IMR-90 (cell line): Measurements from ENCODE around the gene PCYT2. TPM values are rescaled to one million over a fixed set of nuclear protein-coding genes. Genes with fewer than 3 reads are reported as not detected.

Experiments
- ATAC-seq: fragments of 200-7000 bp; cut with Tn5 transposase; 2 replicates; pipeline ENCODE4 v1.9.1; 2020; ENCODE audit warnings: low read depth, mild to moderate bottlenecking, moderate library complexity
- BruUV-seq: library from RNA; stranded (reverse); fragments of 400-500 nt; replicated peaks from 2 replicates; lab custom pipeline; 2021; lab: Mats Ljungman, UMichigan
- CTCF ChIA-PET: fragments of 300-600 bp; formaldehyde crosslinking; extraction: SDS; loops from one replicate; lab custom pipeline; 2021; ENCODE audit warnings: antibody characterized with exemption; lab: Yijun Ruan, JAX
- POLR2A ChIA-PET: fragments of 300-600 bp; sonication (Branson Sonifier 250); formaldehyde crosslinking; loops from one replicate; lab custom pipeline; 2022; ENCODE audit warnings: antibody characterized with exemption; ENCODE audit not compliant: unreplicated experiment; lab: Charles Lee
- DNase-seq: peaks from one replicate; pipeline ENCODE4 v3.0.0; 2013
- H2AFZ ChIP-seq: replicated peaks from 2 replicates; pipeline ENCODE3; 2013; ENCODE audit warnings: low read length, mild to moderate bottlenecking; ENCODE audit not compliant: poor library complexity
- H2AK5ac ChIP-seq: 2 replicates; pipeline ENCODE4 v1.6.1; 2013; ENCODE audit warnings: low read depth, low read length, inconsistent platforms
- H2AK9ac ChIP-seq: replicated peaks from 2 replicates; pipeline ENCODE3; 2013; ENCODE audit warnings: mild to moderate bottlenecking, low read depth, low read length, moderate library complexity; ENCODE audit not compliant: poor library complexity
- H2BK120ac ChIP-seq: 2 replicates; pipeline ENCODE4 v1.6.1; 2013; ENCODE audit warnings: low read depth, low read length, inconsistent platforms
- H2BK15ac ChIP-seq: 3 replicates; pipeline ENCODE4 v1.6.1; 2013; ENCODE audit warnings: low read depth, low read length, inconsistent platforms
- H2BK20ac ChIP-seq: 2 replicates; pipeline ENCODE4 v1.6.1; 2013; ENCODE audit warnings: low read depth, mild to moderate bottlenecking, inconsistent platforms, low read length, moderate library complexity
- H2BK5ac ChIP-seq: 2 replicates; pipeline ENCODE4 v1.6.1; 2013; ENCODE audit warnings: mild to moderate bottlenecking, low read depth, low read length, inconsistent platforms; ENCODE audit not compliant: poor library complexity, severe bottlenecking
- H3K14ac ChIP-seq: replicated peaks from 2 replicates; pipeline ENCODE4 v1.6.1; 2013; ENCODE audit warnings: low read depth, low read length, inconsistent platforms
- H3K18ac ChIP-seq: 2 replicates; pipeline ENCODE4 v1.6.1; 2013; ENCODE audit warnings: low read depth, low read length, control low read depth
- H3K23ac ChIP-seq: 2 replicates; pipeline ENCODE4 v1.6.1; 2013; ENCODE audit warnings: low read depth, low read length, inconsistent platforms
- H3K27ac ChIP-seq: 2 replicates; pipeline ENCODE4 v1.5.1; 2013; ENCODE audit warnings: mild to moderate bottlenecking, control low read depth, low read length; ENCODE audit not compliant: insufficient read depth
- H3K27me3 ChIP-seq: 2 replicates; pipeline ENCODE4 v1.6.1; 2013; ENCODE audit warnings: low read length; ENCODE audit not compliant: control insufficient read depth, insufficient read depth
- H3K36me3 ChIP-seq: 2 replicates; pipeline ENCODE4 v1.6.1; 2013; ENCODE audit warnings: low read length, mixed read lengths; ENCODE audit not compliant: control insufficient read depth, insufficient read depth
- H3K4ac ChIP-seq: 2 replicates; pipeline ENCODE4 v1.6.1; 2013; ENCODE audit warnings: low read depth, low read length, inconsistent platforms
- H3K4me1 ChIP-seq: 2 replicates; pipeline ENCODE4 v1.6.1; 2013; ENCODE audit warnings: low read length, mixed read lengths; ENCODE audit not compliant: control insufficient read depth, insufficient read depth
- H3K4me2 ChIP-seq: 2 replicates; pipeline ENCODE4 v1.6.1; 2013; ENCODE audit warnings: low read depth, mild to moderate bottlenecking, control low read depth, low read length, moderate library complexity
- H3K4me3 ChIP-seq: 2 replicates; pipeline ENCODE4 v1.5.1; 2013; ENCODE audit warnings: low read depth, mild to moderate bottlenecking, control low read depth, low read length, moderate library complexity; ENCODE audit not compliant: insufficient read depth
- H3K56ac ChIP-seq: 2 replicates; pipeline ENCODE4 v1.6.1; 2013; ENCODE audit warnings: low read length, inconsistent platforms; ENCODE audit not compliant: insufficient read depth; ENCODE audit errors: extremely low read depth
- H3K79me1 ChIP-seq, 2 experiments: 2 replicates each; pipeline ENCODE4 v1.6.1; 2013; ENCODE audit warnings: low read length in 2 of 2, inconsistent platforms in 1 of 2, low read depth in 1 of 2
- H3K9ac ChIP-seq: 2 replicates; pipeline ENCODE4 v1.6.1; 2013; ENCODE audit warnings: low read depth, low read length, control low read depth
- H3K9me1 ChIP-seq: 2 replicates; pipeline ENCODE4 v1.6.1; 2013; ENCODE audit warnings: low read length, inconsistent platforms; ENCODE audit not compliant: insufficient read depth
- H3K9me3 ChIP-seq: 2 replicates; pipeline ENCODE4 v1.6.1; 2013; ENCODE audit warnings: low read length; ENCODE audit not compliant: control insufficient read depth, insufficient read depth
- H4K20me1 ChIP-seq: 2 replicates; pipeline ENCODE4 v1.6.1; 2013; ENCODE audit warnings: low read length, inconsistent platforms; ENCODE audit not compliant: insufficient read depth
- H4K5ac ChIP-seq: 2 replicates; pipeline ENCODE4 v1.6.1; 2013; ENCODE audit warnings: mild to moderate bottlenecking, low read depth, low read length, control low read depth
- H4K8ac ChIP-seq, 2 experiments: 2 replicates each; pipeline ENCODE4 v1.6.1; 2013; ENCODE audit warnings: low read depth in 2 of 2, low read length in 2 of 2, control low read depth in 1 of 2, inconsistent platforms in 1 of 2
- H4K91ac ChIP-seq: 2 replicates; pipeline ENCODE4 v1.6.1; 2013; ENCODE audit warnings: low read depth, low read length, inconsistent platforms; ENCODE audit not compliant: insufficient read depth
- BHLHE40 ChIP-seq: fragments of 150-350 bp; IDR thresholded peaks from 2 replicates; pipeline ENCODE4 v1.6.1; 2016; ENCODE audit warnings: mild to moderate bottlenecking, low read depth, low read length
- CEBPB ChIP-seq: IDR thresholded peaks from 2 replicates; pipeline ENCODE4 v1.6.1; 2012; ENCODE audit warnings: low read depth, low read length, improper control_type of control experiment
- CHD1 ChIP-seq: IDR thresholded peaks from 2 replicates; pipeline ENCODE4 v1.6.1; 2012; ENCODE audit warnings: low read depth, low read length, improper control_type of control experiment
- FOS ChIP-seq: fragments of 150-350 bp; IDR thresholded peaks from 2 replicates; pipeline ENCODE4 v1.6.1; 2016; ENCODE audit warnings: low read depth, low read length
- MAFK ChIP-seq: IDR thresholded peaks from 2 replicates; pipeline ENCODE4 v1.6.1; 2012; ENCODE audit warnings: low read depth, low read length, improper control_type of control experiment
- MAZ ChIP-seq: IDR thresholded peaks from 2 replicates; pipeline ENCODE4 v1.6.1; 2012; ENCODE audit warnings: low read depth, mild to moderate bottlenecking, low read length, improper control_type of control experiment, moderate library complexity, borderline replicate concordance
- MXI1 ChIP-seq: IDR thresholded peaks from 2 replicates; pipeline ENCODE4 v1.6.1; 2012; ENCODE audit warnings: low read depth, mild to moderate bottlenecking, low read length, moderate library complexity, borderline replicate concordance
- POLR2A ChIP-seq: IDR thresholded peaks from 2 replicates; pipeline ENCODE4 v1.6.1; 2012; ENCODE audit warnings: mild to moderate bottlenecking, low read depth, low read length
- RCOR1 ChIP-seq: IDR thresholded peaks from 2 replicates; pipeline ENCODE4 v1.6.1; 2012; ENCODE audit warnings: mild to moderate bottlenecking, low read length, improper control_type of control experiment; ENCODE audit not compliant: insufficient replicate concordance
- RFX5 ChIP-seq: IDR thresholded peaks from 2 replicates; pipeline ENCODE4 v1.8.0; 2012; ENCODE audit warnings: low read depth, mild to moderate bottlenecking, low read length, moderate library complexity
- SMC3 ChIP-seq: fragments of 150-350 bp; IDR thresholded peaks from 2 replicates; pipeline ENCODE4 v1.6.1; 2016; ENCODE audit warnings: low read depth, mild to moderate bottlenecking, antibody characterized with exemption, low read length, moderate library complexity
- WGBS, 2 experiments: methylation state at CpG; one replicate each; pipeline versions ENCODE4 v1.1.5 to v1.1.7; 2013; ENCODE audit warnings: missing lambda C conversion rate in 2 of 2; ENCODE audit not compliant: insufficient read length in 1 of 2; ENCODE audit errors: extremely low coverage in 2 of 2; 5-methylcytosine and 5-hydroxymethylcytosine counted together
- dilution Hi-C: fragments of 300-500 bp; cut with HindIII; formaldehyde crosslinking; loops from one replicate; pipeline ENCODE4 v1.14.3; 2018; ENCODE audit warnings: low sequenced_read_pairs; ENCODE audit not compliant: unreplicated experiment
- in situ Hi-C: fragments of 300-500 bp; cut with MboI; formaldehyde crosslinking; loops from 3 replicates; pipeline ENCODE4 v1.14.3; 2019; ENCODE audit warnings: low sequenced_read_pairs, inconsistent platforms, mixed read lengths
- intact Hi-C: fragments of 100-400 bp; cut with micrococcal nuclease; formaldehyde crosslinking; loops from 2 replicates; pipeline ENCODE4 v1.10.0; 2022
- polyA plus RNA-seq, 3 experiments: library from polyadenylated mRNA; depleted of rRNA; stranded (reverse); fragments of >200 nt; gene quantifications; 2 replicates each; pipeline ENCODE4 v1.2.3, GENCODE V29; 2012; ENCODE audit warnings: low replicate concordance in 1 of 3
- total RNA-seq: library from RNA; depleted of rRNA; stranded (reverse); fragments of >200 nt; gene quantifications from 2 replicates; pipeline ENCODE4 v1.2.3, GENCODE V29; 2012
- TF ChIP-seq, protein P1 (sequence below): fragments of 150-350 bp; IDR thresholded peaks from 2 replicates; pipeline ENCODE4 v1.6.1; 2017; ENCODE audit warnings: mild to moderate bottlenecking, antibody characterized with exemption, low read length, low read depth
- TF ChIP-seq, protein P2 (sequence below): conservative IDR thresholded peaks from 2 replicates; pipeline ENCODE4 v1.5.1; 2012; ENCODE audit warnings: mild to moderate bottlenecking, low read depth, low read length, improper control_type of control experiment

PCYT2 gene
- total and polyA plus RNA-seq, 2 of the 4 experiments (the other 2 are of a cell fraction), result 37.3 to 38.5 TPM

DNA sequence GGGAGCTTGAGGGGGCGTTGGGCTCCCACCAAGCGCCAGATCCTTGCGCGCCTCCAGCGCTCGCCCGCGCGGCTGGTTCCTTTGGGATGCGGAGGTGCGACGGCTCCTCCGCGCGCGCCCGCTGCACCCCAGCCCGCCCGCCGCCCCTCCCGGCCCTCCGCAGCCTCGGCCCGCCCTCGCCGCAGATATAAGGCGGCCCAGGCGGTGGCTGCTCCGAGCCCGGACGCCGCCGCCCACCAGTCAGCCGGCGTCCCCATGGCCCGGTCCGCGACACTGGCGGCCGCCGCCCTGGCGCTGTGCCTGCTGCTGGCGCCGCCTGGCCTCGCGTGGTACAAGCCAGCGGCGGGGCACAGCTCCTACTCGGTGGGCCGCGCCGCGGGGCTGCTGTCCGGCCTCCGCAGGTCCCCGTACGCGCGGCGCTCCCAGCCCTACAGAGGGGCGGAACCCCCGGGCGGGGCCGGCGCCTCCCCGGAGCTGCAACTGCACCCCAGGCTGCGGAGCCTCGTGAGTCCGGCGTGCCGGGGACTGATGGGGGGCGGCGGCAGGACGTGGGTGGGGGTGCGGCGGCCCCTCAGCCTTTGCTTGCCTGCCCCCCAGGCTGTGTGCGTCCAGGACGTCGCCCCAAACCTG is 9.1 kb downstream of the PCYT2 start, which contains the start of gene NPB:
NPB (plus strand) TSS at position 216 of the 630 bp plus-strand sequence; CDS start at position 256, 40 bp downstream.
- Histone ChIP-seq H4K8ac (no peak within 1 kb of the TSS), H4K20me1 (peaks cover 26% of the 10 kb centered on the region), H3K9ac (no peak within 1 kb of the TSS), H3K36me3 (peaks cover 27% of the 10 kb centered on the region), H3K27me3 (no peaks in the 10 kb centered on the region), H4K91ac (no peak within 1 kb of the TSS), H3K56ac (no peak within 1 kb of the TSS), H3K4me1 (peaks cover 14% of the 10 kb centered on the region), H3K23ac (peak within 1 kb of the TSS; percentile 42; the same call in 1 of the 2 replicates), H2AK9ac (peak within 1 kb of the TSS; percentile 86), H3K4me2 (peak within 1 kb of the TSS; percentile 69), H3K18ac (no peak within 1 kb of the TSS), H2AFZ (peak within 1 kb of the TSS; percentile 84), H2BK120ac (no peak within 1 kb of the TSS), H3K9me1 (peaks cover 13% of the 10 kb centered on the region; the same call in 1 of the 2 replicates), H3K4ac (peak within 1 kb of the TSS; percentile 24; the same call in 1 of the 2 replicates), H2BK20ac (no peak within 1 kb of the TSS), H3K14ac (no peak within 1 kb of the TSS), H2AK5ac (peak within 1 kb of the TSS; percentile 5; the same call in 1 of the 2 replicates), H2BK5ac (no peak within 1 kb of the TSS), H2BK15ac (no peak within 1 kb of the TSS), H3K27ac (no peak within 1 kb of the TSS), H3K79me1 (peaks cover 0 to 31% of the 10 kb centered on the region in 2 experiments; a peak in 3 of 4 replicates), H3K9me3 (no peaks in the 10 kb centered on the region), H3K4me3 (peak within 1 kb of the TSS; percentile 51), H4K5ac (no peak within 1 kb of the TSS)
- ATAC-seq (peak; percentile 67), DNase-seq (no peak)
- WGBS, 2 experiments, result 1% methylated on average over 25 of the region's 79 CpGs; no CpG with 5 or more reads in 1 of the 2 experiments
- ChIA-PET POLR2A (interaction anchor here (0.9 kb wide), 1 partner anchor 13 kb away, joined by 3 read pairs; no protein-coding TSS in a partner anchor), CTCF (no interaction called here)
- TF ChIP-seq CHD1 (no peak), FOS (no peak), SMC3 (no peak), POLR2A (no peak), RCOR1 (no peak), MAFK (no peak), CEBPB (no peak), RFX5 (no peak), MXI1 (no peak), BHLHE40 (no peak), MAZ (no peak)
- TF ChIP-seq, protein P1, sequence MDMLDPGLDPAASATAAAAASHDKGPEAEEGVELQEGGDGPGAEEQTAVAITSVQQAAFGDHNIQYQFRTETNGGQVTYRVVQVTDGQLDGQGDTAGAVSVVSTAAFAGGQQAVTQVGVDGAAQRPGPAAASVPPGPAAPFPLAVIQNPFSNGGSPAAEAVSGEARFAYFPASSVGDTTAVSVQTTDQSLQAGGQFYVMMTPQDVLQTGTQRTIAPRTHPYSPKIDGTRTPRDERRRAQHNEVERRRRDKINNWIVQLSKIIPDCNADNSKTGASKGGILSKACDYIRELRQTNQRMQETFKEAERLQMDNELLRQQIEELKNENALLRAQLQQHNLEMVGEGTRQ, result no peak
- TF ChIP-seq, protein P2, sequence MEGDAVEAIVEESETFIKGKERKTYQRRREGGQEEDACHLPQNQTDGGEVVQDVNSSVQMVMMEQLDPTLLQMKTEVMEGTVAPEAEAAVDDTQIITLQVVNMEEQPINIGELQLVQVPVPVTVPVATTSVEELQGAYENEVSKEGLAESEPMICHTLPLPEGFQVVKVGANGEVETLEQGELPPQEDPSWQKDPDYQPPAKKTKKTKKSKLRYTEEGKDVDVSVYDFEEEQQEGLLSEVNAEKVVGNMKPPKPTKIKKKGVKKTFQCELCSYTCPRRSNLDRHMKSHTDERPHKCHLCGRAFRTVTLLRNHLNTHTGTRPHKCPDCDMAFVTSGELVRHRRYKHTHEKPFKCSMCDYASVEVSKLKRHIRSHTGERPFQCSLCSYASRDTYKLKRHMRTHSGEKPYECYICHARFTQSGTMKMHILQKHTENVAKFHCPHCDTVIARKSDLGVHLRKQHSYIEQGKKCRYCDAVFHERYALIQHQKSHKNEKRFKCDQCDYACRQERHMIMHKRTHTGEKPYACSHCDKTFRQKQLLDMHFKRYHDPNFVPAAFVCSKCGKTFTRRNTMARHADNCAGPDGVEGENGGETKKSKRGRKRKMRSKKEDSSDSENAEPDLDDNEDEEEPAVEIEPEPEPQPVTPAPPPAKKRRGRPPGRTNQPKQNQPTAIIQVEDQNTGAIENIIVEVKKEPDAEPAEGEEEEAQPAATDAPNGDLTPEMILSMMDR, result no peak
- in situ Hi-C loops, result no loop called here
- no TSS peak for BruUV-seq
- dilution Hi-C loops, result no loop called here
- intact Hi-C loops, result no loop called here
